ENCODE measurements around the gene CNTFR.
A peak's percentile ranks its signal among the peaks of the same experiment; 100 is the strongest.

Gene CNTFR

GRCh38 chr9:34575862-34576596, 13.5 kb downstream of the CNTFR start:
- no peak for DNase-seq (ENCODE audit: low read depth, low spot score)
- H3K27ac ChIP-seq: no peak overlapping the region

DNA sequence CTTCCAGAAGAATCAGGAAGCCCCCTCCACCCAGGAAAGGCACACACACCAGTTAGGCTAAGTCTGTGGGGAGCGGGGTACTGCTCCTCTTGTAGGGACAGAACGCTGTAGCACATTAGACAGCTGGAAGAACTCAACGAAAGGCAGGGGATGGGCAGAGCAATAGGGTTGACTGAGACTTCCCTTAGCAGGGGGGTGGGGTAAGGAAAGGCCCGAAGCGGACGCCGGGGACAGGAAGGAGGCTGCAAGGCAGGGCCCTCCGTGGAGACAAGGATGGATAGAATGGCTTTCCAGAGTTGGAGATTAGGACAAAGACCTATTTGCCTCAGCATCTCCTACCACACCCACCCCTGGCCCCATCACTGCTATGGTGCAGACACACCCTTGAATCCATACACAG, 14.3 kb downstream of the CNTFR start:
- no peak overlapping the region for H3K27ac ChIP-seq
- no peak for DNase-seq (ENCODE audit: low read depth, low spot score)

- H3K27ac ChIP-seq: no peak overlapping the region
- DNase-seq (ENCODE audit: low read depth, low spot score): no peak
These were observed 15.0 kb downstream of the CNTFR start for GRCh38 chr9:34574571-34574970.

DNA sequence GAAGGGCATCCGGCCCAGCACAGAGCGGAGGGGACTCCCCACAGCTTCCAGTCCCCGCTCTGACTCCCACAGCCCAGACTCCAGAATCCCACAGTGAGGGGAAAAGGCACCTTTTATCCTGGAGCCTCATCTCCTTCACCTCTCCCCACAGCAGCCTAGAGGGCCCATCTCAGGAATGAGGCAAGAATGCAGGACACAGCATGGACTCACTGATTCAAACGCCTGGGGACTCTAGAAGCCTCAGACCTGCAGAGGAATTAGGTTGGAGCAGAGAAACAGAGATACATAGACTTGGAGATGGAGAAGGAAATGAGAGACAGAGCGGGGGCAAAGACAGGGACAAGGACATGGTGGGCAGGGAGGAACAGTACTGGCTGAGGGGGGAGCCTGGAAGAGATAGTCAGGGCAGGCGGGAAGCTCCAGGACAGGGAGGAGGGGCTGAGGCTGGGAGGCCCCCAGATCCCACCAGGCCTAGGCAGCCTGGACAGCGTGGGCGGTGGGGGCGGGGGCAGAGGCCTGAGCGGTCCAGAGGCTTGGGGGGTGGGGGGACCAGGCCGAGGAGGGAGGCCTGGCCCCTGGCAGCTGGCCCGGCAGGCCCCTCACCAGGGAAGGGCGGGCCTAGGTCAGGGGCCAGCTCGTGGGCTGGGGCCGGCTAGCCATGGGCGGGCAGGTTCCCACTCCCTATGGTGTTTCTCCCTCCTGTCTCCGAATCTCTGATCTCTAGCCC, 15.8 kb downstream of the CNTFR start:
- no peak overlapping the region for H3K27ac ChIP-seq
- no peak for DNase-seq (ENCODE audit: low read depth, low spot score)

DNA sequence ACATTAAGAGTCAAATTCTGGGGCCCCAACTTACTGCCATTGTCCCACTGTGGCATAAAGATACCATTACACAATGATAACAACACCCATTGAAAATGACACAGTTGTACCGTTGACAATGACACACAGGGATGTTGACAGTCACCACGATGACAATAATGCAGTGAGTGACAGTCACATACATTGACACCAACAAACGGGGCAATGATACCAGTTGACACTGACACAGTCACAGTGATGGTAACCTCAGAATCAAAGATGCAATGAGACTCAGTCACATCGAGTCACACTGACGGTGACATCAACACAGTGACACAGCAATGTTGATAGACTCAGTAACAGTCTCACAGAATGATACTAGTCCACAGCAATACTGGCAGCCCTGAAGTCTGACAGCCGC, 16.9 kb downstream of the CNTFR start:
- no peak for DNase-seq (ENCODE audit: low read depth, low spot score)
- H3K27ac ChIP-seq: no peak overlapping the region

DNA sequence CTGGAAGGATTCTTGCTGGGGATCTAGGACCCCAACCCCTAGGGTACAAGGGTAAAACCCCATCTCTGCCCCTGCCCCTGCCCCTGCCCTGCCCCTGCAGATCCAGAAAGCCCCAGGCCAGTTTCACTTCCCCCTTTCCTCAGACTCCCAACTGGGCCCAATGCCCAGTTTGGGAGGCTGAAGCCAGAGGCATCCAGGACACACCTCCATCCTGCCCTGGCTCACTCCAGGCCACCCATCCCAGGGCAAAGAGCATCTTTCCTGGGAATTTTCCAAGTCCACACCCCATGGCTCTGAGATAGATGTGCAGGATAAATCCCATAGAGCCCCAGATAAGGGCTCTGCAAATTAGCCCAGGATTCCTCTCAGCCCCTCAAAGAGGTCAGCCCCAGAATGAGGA, 17.4 kb downstream of the CNTFR start:
- H3K27ac ChIP-seq: no peak overlapping the region
- no peak for DNase-seq (ENCODE audit: low read depth, low spot score)

DNA sequence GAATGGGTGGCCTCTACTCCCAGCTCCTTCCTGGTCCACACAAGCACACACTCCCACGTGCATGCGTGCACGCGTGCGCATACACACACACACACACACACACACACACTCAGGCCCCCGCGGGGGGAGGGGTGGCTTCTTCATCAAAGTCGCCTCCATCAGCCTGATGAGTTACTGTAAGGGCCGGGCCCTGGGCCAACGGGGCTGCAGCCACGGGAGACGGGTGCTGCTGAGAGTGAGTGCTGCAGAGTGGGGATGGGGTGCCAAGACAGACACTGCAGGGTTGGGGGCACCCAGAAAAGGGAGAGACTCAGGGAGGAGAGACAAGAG, 18.1 kb downstream of the CNTFR start:
- DNase-seq (ENCODE audit: low read depth, low spot score): no peak
- no peak overlapping the region for H3K27ac ChIP-seq

- DNase-seq (ENCODE audit: low read depth, low spot score): no peak
- no peak overlapping the region for H3K27ac ChIP-seq
These were observed 18.6 kb downstream of the CNTFR start for GRCh38 chr9:34570809-34571480.

DNA sequence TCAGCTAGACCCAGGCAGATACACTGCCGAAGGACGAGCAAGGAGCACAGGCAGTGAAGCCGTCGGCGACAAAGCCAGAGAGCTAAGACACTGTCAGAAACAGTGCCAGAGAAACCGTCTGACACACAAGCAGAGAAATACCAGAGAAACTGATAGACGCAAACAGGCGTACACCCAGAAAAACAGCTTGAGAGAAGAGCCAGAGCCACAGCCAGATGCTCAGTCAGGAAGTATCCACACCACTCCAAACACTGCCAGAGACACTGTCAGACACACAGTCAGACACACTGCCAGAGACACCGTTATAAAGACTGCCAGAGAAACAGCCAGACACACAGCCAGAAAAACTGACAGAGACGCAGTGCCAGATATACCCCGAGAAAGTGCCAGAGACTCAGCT, 19.1 kb downstream of the CNTFR start:
- H3K27ac ChIP-seq: no peak overlapping the region
- DNase-seq (ENCODE audit: low read depth, low spot score): no peak

- no peak for DNase-seq (ENCODE audit: low read depth, low spot score)
- H3K27ac ChIP-seq: no peak overlapping the region
These were observed 20.8 kb downstream of the CNTFR start for GRCh38 chr9:34568774-34569173.

GRCh38 chr9:34568133-34568532, 21.4 kb downstream of the CNTFR start:
- no peak overlapping the region for H3K27ac ChIP-seq

DNA sequence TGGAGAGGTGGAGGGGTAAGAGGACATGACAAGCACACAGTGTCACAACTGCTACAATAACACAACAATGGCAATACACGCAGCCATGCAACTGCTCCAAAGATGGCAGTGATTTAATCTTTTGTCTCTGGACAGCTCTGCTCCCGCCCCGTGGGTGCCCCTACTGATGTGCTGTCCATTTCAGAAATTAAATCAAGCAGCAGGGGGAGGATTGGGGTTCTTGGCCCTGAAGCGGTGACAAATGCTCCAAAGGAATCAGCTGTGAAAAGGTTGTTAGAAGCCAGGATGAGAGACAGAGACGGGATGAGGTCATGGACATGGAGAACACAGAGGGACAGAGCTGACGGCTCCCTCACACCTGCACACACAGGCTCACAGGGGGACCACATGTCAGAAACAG, 22.6 kb downstream of the CNTFR start:
- no peak overlapping the region for H3K27ac ChIP-seq

More at GRCh38 chr9:34568133-34568532, 21.4 kb downstream of the CNTFR start:
- no peak for DNase-seq (ENCODE audit: low read depth, low spot score)

GRCh38 chr9:34566322-34566721, 23.2 kb downstream of the CNTFR start:
- H3K27ac ChIP-seq: no peak overlapping the region
- no peak for DNase-seq (ENCODE audit: low read depth, low spot score)

More for the DNA sequence above, 22.6 kb downstream of the CNTFR start:
- no peak for DNase-seq (ENCODE audit: low read depth, low spot score)

GRCh38 chr9:34565856-34566255, 23.7 kb downstream of the CNTFR start:
- DNase-seq (ENCODE audit: low read depth, low spot score): no peak
- no peak overlapping the region for H3K27ac ChIP-seq

- no peak overlapping the region for H3K27ac ChIP-seq
- no peak for DNase-seq (ENCODE audit: low read depth, low spot score)
These were observed 24.9 kb downstream of the CNTFR start for GRCh38 chr9:34564617-34565016.

DNA sequence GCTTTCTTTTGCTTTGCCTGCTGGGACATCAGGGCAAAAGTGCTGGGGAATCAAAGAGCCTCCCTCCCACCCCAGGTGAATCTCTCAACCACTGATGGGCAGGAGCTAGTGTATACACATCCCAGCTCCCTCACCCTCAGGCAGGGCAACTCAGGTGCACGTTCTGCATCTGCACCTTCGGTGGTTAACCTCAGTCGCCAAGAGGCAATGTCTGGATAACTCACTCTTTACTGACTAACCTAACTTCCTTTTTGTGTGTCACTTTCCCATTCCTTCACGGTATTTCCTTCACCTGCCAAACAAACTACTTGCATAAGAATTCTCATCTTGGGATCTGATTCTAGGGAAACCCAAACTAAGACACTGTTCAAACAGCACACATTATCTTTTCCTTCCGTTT, 26.3 kb downstream of the CNTFR start:
- no peak overlapping the region for H3K27ac ChIP-seq

GRCh38 chr9:34562135-34562745, 27.3 kb downstream of the CNTFR start:
- H3K27ac ChIP-seq: no peak overlapping the region
- DNase-seq (ENCODE audit: low read depth, low spot score): no peak

More for the DNA sequence above, 26.3 kb downstream of the CNTFR start:
- DNase-seq (ENCODE audit: low read depth, low spot score): peak; percentile 24

GRCh38 chr9:34560599-34561214, 28.8 kb downstream of the CNTFR start:
- no peak for DNase-seq (ENCODE audit: low read depth, low spot score)
- H3K27ac ChIP-seq: no peak overlapping the region

- no peak for DNase-seq (ENCODE audit: low read depth, low spot score)
- H3K27ac ChIP-seq: no peak overlapping the region
These were observed 29.7 kb downstream of the CNTFR start for GRCh38 chr9:34559624-34560455.

Data from epithelial cell of prostate (primary cell).